SK-N-SH treated with all-trans-retinoic acid at 6 μM for 48 hours (cell line): Measurements from ENCODE around the gene PIK3R3.

Experiments
- ATAC-seq: fragments of 200-7000 bp; cut with Tn5 transposase; 3 replicates; pipeline ENCODE4 v1.9.1; 2020; ENCODE audit warnings: mild to moderate bottlenecking, moderate library complexity
- ARNTL ChIP-seq: fragments of 450-650 bp; formaldehyde crosslinking; IDR thresholded peaks from 2 replicates; pipeline ENCODE4 v1.5.0; 2020; ENCODE audit warnings: low read depth, mild to moderate bottlenecking, moderate library complexity, borderline replicate concordance
- BACH2 ChIP-seq: fragments of 250-450 bp; sonication (Bioruptor Pico); IDR thresholded peaks from 2 replicates; pipeline ENCODE4 v1.9.0; 2021; ENCODE audit warnings: mild to moderate bottlenecking, borderline replicate concordance
- CSDC2 ChIP-seq: fragments of 250-450 bp; sonication (Bioruptor Pico); IDR thresholded peaks from 2 replicates; pipeline ENCODE4 v1.5.0; 2020; ENCODE audit warnings: mild to moderate bottlenecking, moderate library complexity
- GLIS3 ChIP-seq: fragments of 250-450 bp; sonication (Bioruptor Pico); IDR thresholded peaks from 2 replicates; pipeline ENCODE4 v1.5.0; 2020; ENCODE audit warnings: mild to moderate bottlenecking, moderate library complexity
- ISL1 ChIP-seq: fragments of 250-450 bp; sonication (Bioruptor Pico); IDR thresholded peaks from 2 replicates; pipeline ENCODE4 v2.1.2; 2022; ENCODE audit warnings: mild to moderate bottlenecking, moderate library complexity
- PPARA ChIP-seq: fragments of 250-450 bp; sonication (Bioruptor Pico); IDR thresholded peaks from 2 replicates; pipeline ENCODE4 v1.5.0; 2020; ENCODE audit warnings: mild to moderate bottlenecking, borderline replicate concordance
- SNAI2 ChIP-seq: fragments of 250-450 bp; sonication (Bioruptor Pico); IDR thresholded peaks from 2 replicates; pipeline ENCODE4 v1.5.0; 2020; ENCODE audit warnings: mild to moderate bottlenecking, moderate library complexity
- TCF4 ChIP-seq: fragments of 250-450 bp; sonication (Bioruptor Pico); IDR thresholded peaks from 2 replicates; pipeline ENCODE4 v1.8.0; 2021; ENCODE audit warnings: mild to moderate bottlenecking, moderate library complexity, borderline replicate concordance
- TOX ChIP-seq: fragments of 250-450 bp; sonication (Bioruptor Pico); IDR thresholded peaks from 2 replicates; pipeline ENCODE4 v1.8.0; 2021; ENCODE audit warnings: mild to moderate bottlenecking, moderate library complexity, borderline replicate concordance
- ZC3H10 ChIP-seq: fragments of 250-450 bp; sonication (Bioruptor Pico); IDR thresholded peaks from 2 replicates; pipeline ENCODE4 v1.5.1; 2021; ENCODE audit warnings: mild to moderate bottlenecking, moderate library complexity
- ZFP3 ChIP-seq: fragments of 250-450 bp; sonication (Bioruptor Pico); IDR thresholded peaks from 2 replicates; pipeline ENCODE4 v1.5.0; 2020; ENCODE audit warnings: mild to moderate bottlenecking, moderate library complexity
- ZFP30 ChIP-seq: fragments of 450-650 bp; formaldehyde crosslinking; IDR thresholded peaks from 2 replicates; pipeline ENCODE4 v1.5.0; 2022; ENCODE audit warnings: mild to moderate bottlenecking, moderate library complexity
- ZNF565 ChIP-seq: fragments of 450-650 bp; formaldehyde crosslinking; conservative IDR thresholded peaks from 2 replicates; pipeline ENCODE4 v1.5.0; 2020; ENCODE audit warnings: low read depth, mild to moderate bottlenecking, moderate library complexity
- ZNF70 ChIP-seq: fragments of 450-650 bp; formaldehyde crosslinking; IDR thresholded peaks from 2 replicates; pipeline ENCODE4 v1.5.0; 2020; ENCODE audit warnings: mild to moderate bottlenecking, moderate library complexity
- TF ChIP-seq, protein P1 (sequence below): fragments of 250-450 bp; sonication (Bioruptor Pico); IDR thresholded peaks from 2 replicates; pipeline ENCODE4 v1.8.0; 2020; ENCODE audit warnings: mild to moderate bottlenecking, moderate library complexity, borderline replicate concordance
- TF ChIP-seq, protein P2 (sequence below): fragments of 250-450 bp; sonication (Bioruptor Pico); IDR thresholded peaks from 2 replicates; pipeline ENCODE4 v1.8.0; 2021; ENCODE audit warnings: low read depth, mild to moderate bottlenecking, moderate library complexity, borderline replicate concordance
- TF ChIP-seq, protein P3 (sequence below): fragments of 250-450 bp; sonication (Bioruptor Pico); IDR thresholded peaks from 2 replicates; pipeline ENCODE4 v1.5.0; 2020; ENCODE audit warnings: mild to moderate bottlenecking, moderate library complexity
- TF ChIP-seq, protein P4 (sequence below): fragments of 250-450 bp; sonication (Bioruptor Pico); IDR thresholded peaks from 2 replicates; pipeline ENCODE4 v1.5.1; 2021; ENCODE audit warnings: mild to moderate bottlenecking, moderate library complexity

Gene PIK3R3

DNA sequence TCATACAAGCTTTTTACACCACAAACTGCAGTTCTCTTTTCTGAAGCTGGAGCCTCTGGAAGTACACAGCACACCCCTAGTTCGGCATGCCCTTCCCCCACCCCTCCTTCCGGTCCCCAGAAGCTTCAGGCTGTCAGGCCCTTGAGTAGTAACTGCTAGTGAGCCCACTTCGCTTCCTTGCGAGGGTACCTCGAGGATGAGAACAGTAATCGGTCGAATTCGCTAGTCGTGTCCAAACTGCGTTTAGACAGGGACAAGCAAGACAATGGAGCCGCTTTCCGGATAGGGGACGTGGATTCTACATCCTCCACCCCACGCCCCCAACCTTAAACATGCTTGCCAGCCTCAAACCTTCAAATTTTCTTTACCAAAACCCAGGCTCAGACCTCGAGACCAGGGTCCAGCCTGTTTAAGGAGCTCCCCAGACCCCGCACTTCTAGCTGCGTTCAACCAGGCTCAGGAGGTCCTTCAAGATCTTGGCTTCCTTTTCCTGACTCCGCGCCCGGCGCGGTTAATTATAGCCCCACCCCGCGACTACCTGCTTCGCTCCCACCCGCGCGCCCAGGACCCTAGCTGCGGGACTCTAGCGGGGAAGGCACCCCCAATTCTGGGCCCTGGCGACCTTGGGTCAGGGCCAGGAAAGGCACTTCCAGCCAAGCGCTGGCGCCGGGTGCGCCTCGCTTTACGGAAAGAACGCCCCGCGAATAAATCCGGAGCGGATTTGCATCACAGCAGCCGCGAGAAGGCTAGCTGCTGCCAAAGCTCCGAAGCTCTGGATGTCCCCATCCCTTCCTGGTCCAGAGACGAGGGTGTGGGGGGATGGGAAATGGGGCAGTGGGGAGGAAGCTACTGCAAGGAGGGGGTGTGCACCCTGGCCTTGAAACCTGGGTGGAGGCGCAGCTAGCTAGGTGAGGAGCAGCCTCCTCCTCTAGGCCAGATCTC lies 34.4 kb upstream of the PIK3R3 start:
- no peak for ATAC-seq
- TF ChIP-seq, protein P1, sequence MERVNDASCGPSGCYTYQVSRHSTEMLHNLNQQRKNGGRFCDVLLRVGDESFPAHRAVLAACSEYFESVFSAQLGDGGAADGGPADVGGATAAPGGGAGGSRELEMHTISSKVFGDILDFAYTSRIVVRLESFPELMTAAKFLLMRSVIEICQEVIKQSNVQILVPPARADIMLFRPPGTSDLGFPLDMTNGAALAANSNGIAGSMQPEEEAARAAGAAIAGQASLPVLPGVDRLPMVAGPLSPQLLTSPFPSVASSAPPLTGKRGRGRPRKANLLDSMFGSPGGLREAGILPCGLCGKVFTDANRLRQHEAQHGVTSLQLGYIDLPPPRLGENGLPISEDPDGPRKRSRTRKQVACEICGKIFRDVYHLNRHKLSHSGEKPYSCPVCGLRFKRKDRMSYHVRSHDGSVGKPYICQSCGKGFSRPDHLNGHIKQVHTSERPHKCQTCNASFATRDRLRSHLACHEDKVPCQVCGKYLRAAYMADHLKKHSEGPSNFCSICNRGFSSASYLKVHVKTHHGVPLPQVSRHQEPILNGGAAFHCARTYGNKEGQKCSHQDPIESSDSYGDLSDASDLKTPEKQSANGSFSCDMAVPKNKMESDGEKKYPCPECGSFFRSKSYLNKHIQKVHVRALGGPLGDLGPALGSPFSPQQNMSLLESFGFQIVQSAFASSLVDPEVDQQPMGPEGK (CRISPR knock-in tag): no peak
- no peak for TF ChIP-seq ZNF70 (CRISPR knock-in tag)
- TF ChIP-seq, protein P2, sequence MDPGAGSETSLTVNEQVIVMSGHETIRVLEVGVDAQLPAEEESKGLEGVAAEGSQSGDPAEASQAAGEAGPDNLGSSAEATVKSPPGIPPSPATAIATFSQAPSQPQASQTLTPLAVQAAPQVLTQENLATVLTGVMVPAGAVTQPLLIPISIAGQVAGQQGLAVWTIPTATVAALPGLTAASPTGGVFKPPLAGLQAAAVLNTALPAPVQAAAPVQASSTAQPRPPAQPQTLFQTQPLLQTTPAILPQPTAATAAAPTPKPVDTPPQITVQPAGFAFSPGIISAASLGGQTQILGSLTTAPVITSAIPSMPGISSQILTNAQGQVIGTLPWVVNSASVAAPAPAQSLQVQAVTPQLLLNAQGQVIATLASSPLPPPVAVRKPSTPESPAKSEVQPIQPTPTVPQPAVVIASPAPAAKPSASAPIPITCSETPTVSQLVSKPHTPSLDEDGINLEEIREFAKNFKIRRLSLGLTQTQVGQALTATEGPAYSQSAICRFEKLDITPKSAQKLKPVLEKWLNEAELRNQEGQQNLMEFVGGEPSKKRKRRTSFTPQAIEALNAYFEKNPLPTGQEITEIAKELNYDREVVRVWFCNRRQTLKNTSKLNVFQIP: no peak
- TF ChIP-seq SNAI2 (CRISPR knock-in tag): no peak
- TF ChIP-seq ISL1 (CRISPR knock-in tag): no peak
- no peak for TF ChIP-seq BACH2 (CRISPR knock-in tag)
- TF ChIP-seq TOX: no peak
- TF ChIP-seq ZFP3 (CRISPR knock-in tag): no peak
- TF ChIP-seq, protein P3, sequence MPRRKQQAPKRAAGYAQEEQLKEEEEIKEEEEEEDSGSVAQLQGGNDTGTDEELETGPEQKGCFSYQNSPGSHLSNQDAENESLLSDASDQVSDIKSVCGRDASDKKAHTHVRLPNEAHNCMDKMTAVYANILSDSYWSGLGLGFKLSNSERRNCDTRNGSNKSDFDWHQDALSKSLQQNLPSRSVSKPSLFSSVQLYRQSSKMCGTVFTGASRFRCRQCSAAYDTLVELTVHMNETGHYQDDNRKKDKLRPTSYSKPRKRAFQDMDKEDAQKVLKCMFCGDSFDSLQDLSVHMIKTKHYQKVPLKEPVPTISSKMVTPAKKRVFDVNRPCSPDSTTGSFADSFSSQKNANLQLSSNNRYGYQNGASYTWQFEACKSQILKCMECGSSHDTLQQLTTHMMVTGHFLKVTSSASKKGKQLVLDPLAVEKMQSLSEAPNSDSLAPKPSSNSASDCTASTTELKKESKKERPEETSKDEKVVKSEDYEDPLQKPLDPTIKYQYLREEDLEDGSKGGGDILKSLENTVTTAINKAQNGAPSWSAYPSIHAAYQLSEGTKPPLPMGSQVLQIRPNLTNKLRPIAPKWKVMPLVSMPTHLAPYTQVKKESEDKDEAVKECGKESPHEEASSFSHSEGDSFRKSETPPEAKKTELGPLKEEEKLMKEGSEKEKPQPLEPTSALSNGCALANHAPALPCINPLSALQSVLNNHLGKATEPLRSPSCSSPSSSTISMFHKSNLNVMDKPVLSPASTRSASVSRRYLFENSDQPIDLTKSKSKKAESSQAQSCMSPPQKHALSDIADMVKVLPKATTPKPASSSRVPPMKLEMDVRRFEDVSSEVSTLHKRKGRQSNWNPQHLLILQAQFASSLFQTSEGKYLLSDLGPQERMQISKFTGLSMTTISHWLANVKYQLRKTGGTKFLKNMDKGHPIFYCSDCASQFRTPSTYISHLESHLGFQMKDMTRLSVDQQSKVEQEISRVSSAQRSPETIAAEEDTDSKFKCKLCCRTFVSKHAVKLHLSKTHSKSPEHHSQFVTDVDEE (CRISPR knock-in tag): no peak
- no peak for TF ChIP-seq ZFP30 (CRISPR knock-in tag)
- no peak for TF ChIP-seq GLIS3 (CRISPR knock-in tag)
- no peak for TF ChIP-seq CSDC2 (CRISPR knock-in tag)
- TF ChIP-seq, protein P4, sequence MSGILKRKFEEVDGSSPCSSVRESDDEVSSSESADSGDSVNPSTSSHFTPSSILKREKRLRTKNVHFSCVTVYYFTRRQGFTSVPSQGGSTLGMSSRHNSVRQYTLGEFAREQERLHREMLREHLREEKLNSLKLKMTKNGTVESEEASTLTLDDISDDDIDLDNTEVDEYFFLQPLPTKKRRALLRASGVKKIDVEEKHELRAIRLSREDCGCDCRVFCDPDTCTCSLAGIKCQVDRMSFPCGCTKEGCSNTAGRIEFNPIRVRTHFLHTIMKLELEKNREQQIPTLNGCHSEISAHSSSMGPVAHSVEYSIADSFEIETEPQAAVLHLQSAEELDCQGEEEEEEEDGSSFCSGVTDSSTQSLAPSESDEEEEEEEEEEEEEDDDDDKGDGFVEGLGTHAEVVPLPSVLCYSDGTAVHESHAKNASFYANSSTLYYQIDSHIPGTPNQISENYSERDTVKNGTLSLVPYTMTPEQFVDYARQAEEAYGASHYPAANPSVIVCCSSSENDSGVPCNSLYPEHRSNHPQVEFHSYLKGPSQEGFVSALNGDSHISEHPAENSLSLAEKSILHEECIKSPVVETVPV: no peak
- no peak for TF ChIP-seq PPARA (CRISPR knock-in tag)
- TF ChIP-seq ZNF565 (CRISPR knock-in tag): no peak
- TF ChIP-seq TCF4 (CRISPR knock-in tag): no peak
- TF ChIP-seq ZC3H10 (CRISPR knock-in tag): no peak
- TF ChIP-seq ARNTL (CRISPR knock-in tag): no peak

DNA sequence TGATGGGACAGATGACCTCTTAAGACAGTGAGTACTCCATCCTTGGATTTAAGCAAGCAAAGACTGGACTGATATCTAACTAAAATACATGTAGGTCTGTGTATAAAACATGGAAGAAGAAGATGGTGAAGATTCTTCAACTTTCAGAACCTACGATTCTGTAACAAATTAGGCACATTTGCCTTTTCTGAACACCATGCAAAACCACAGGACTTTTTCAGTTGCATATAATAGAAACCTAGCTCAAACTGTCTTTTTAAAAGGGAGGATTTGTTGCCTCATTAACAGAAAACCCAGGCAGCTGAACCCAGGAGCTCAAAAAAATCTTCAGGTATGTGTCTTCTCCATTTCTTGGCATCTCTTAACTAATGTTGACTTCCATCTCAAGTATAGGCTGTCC lies 27.8 kb upstream of the PIK3R3 start:
- no peak for ATAC-seq
- no peak for TF ChIP-seq CSDC2 (CRISPR knock-in tag)
- no peak for TF ChIP-seq ZFP30 (CRISPR knock-in tag)
- TF ChIP-seq, protein P1 (CRISPR knock-in tag): no peak
- TF ChIP-seq, protein P2: no peak
- no peak for TF ChIP-seq TOX
- no peak for TF ChIP-seq BACH2 (CRISPR knock-in tag)
